ENCODE results near the gene OGDH.
A peak's percentile ranks its signal among the peaks of the same experiment; 100 is the strongest.
"Not testable (repeated sequence)": the region's sequence is repeated elsewhere in the genome, so short reads cannot be mapped to it uniquely, and the experiment has no call there.

OGDH gene

DNA sequence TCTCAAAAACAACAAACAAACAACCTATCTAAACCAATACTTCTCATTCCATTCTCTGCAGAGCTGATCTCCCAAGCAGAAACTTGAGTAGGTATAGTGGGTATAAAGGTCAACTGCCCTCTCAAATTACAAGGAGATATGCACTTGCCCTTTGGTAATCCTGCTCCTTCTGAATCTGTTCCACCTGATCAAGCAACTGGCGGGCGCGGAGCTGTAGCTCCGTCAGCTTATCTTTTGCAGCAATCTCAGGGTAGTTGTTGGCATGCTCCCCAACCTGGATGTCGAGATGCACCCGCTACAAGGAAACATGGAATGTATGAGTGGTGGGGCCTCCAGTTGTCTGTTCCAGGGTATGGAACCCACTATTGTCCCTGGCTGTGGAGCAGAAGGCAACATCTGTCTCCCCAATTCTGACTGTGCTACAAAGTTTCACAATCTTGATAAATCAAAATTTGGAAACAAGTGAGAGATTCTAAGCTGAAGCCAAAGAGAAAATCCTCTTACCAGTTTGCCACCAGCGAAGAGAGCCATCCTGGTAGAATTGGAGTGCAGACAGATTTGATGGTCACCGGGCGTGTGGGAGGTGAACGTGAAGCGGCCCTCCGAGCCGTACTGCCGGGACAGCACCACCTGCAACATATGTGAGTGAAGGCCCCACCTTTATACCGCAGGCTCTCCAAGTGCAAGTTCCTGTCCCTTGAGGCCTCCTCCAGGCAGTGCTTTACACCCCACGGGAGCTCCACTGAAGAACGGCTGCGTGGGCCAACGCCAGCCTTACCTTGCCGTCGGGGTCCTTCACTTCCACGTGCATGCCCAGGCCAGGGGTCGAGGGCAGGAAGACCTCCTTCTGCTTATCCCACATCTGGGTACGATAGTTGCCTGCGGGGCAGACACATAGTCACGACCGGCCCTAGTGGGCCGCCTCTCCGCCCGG is 25.2 kb upstream of the OGDH start:
- peak; percentile 20 for DNase-seq (ENCODE audit: low read depth)

DNA sequence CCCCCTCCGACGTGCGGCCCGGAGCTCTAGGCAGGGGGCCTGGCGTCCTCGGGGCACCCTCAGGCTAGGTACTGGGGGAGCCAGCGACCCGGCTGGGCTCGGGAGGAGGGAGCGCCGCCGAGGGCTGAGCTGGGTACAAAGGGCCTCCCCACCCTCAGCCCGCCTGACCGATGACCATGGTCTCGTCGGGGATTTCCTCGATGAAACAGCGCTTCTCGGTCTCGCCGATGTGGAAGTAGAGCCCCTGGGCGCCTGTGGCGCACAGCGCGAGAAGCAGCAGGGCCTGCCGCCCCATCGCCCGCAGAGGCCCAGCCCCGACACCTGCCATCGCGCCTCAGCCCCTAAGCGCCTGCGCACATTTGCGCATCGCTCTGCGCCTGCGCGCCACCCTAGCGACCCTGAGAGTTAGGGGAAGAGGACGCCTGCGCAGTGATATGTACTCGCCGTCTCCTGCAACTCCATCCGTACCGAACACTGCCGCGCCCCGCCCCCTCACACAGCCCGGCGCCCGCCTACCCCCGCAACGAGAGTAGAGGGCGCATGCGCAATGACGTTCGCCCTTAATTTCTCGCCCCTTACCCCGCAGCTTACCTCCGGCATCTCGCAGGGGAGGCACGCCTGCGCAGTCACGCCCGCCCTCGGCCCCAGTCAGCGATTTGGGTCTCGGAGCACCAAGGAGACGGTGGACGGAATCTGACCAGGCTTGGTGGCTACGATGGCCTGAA is 24.4 kb upstream of the OGDH start, which contains the start of gene TMED4:
TSS of gene TMED4 (minus strand) at position 353 of the 725 bp plus-strand sequence. CDS start at position 328, 25 bp downstream.
- peak; percentile 100 for DNase-seq (ENCODE audit: low read depth)

DNA sequence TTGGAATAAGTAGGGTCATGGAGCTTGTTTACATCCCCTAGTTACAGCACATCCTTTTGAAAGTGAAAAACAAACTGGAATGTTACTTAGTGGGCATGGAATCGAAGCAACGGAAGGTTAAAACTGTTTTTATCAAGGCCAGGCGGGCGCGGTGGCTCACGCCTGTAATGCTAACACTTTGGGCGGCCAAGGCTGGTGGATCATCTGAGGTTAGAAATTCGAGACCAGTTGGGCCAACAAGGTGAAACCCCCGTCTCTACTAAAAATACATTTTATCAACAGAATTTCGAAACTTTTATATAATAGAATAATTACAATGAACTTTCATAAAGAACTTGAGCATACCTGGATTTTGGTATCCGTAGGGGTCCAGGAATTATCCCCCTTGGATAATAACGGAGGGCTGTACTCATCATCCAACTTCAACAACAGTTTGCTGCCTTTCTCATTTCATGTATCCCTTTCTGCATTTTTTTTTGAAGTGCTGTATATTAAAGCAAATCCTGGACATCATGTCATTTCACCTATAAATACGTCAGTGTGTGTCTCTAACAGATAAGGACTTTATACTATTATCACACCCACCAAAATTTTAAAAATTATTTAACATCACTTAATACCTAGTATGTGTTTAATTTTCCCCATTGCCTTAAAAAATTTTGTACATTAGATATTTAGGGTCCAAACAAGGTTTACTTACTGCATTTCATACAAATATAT is 23.1 kb upstream of the OGDH start:
- DNase-seq (ENCODE audit: low read depth): no peak

DNA sequence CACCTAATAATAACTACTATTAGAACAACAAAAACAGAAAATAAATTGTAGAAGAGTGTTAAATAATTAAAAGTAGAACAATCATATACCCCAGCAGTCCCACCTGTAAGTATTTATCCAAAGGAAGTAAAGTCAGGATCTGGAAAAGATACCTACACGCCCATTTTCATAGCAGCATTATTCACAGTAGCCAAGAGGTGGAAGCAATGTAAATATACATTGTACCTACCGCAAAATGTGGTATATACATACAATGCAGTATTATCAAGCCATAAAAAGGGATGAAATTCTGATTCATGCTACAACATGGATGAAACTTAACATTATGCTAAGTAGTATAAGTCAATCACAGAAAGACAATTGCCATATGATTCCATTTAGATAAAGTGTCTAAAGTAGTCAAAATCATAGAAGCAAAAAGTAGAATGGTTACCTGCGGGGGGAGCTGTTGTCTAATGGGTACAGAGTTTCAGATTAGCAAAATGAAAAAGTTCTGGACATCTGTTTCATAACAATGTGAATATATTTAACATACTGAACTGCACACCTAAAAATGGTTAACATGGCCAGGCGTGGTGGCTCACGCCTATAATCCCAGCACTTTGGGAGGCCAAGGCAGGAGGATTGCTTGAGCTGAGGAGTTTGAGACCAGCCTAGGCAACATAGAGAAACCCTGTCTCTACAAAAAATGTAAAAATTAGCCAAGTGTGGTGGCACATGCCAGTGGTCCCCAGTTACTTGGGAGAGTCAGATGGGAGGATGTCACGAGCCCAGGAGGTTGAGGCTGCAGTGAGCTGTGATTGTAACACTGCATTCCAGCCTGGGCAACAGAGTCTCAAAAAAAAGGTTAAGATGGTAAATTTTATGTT is 18.4 kb upstream of the OGDH start:
- DNase-seq (ENCODE audit: low read depth): no peak

DNA sequence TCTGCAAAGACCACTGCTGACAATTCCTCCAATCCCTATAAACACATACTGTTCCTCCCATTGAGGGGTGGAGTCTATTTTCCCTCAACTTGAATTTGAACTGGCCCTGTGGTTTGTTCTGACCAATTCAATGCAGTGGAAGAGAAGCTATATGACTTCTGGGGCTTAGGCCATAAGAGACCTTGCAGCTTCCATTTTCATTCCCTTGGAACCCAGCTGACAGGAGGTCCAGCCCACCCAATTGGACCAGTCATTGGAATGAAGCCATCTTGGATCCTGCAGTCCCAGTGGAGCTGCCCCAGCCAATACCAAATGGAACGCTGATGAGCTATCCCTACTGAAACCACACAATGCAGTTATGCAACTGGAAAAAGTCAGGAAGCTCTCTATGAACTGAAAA is 15.5 kb upstream of the OGDH start:
- no peak for DNase-seq (ENCODE audit: low read depth)

DNA sequence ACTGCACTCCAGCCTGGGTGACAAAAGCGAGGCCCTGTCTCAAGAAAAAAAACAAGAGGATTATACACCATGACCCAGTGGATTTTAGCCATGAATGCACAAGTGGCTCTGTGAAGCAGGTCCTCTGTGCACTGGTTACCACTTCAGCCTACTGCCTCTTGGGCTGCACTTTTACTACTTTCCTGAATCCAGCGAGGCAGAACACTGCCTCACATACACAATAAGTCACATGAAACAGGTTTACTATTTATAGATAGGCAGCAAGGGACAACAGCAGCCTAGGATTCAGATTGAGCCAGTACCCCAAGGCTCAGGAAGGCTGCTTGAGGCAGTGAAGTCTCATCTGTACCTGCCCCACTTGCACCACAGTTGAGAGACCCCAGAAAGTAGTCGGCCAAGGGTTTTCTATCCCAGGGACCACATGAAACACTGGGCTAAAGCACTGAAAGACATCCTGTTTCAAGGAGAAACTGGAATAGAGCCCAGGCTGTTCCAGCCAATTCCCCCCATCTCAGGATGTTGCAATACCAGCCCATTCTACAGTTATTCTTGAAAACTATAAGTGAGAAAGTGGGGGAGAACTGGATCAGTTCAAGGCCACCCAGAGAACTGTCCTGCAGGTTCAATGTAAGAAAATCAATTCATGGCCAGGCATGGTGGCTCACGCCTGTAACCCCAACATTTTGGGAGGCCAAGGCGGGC is 10.3 kb upstream of the OGDH start:
- no peak for DNase-seq (ENCODE audit: low read depth)

DNA sequence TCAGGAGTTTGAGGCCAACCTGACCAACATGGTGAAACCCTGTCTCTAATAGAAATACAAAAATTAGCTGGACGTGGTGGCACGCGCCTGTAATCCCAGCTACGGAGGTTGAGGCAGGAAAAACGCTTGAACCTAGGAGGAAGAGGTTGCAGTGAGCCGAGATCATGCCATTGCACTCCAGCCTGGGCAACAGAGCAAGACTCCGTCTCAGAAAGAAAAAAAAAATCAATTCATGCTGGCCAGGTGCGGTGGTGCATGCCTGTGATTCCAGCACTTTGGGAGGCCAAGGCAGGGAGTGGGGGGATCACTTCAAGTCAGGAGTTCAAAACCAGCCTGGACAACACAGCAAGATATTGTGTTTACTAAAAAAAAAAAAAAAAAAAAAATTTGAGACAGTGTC is 9.2 kb upstream of the OGDH start:
- DNase-seq (ENCODE audit: low read depth): not testable (repeated sequence)

DNA sequence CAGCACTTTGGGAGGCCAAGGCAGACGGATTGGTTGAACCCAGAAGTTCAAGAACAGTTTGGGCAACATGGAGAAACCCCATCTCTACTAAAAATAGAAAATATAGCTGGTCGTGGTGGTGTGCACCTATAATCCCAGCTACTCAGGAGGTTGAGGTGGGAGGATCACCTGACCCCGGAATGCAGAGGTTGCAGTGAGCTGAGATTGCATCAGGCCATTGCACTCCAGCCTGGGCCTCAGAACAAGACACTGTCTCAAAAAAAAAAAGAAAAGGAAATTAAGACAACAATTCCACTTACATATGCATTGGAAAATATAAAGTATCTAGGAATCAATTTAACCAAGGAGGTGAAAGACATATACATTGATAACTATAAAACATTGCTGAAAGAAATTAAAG is 7.2 kb upstream of the OGDH start:
- DNase-seq (ENCODE audit: low read depth): no peak

DNA sequence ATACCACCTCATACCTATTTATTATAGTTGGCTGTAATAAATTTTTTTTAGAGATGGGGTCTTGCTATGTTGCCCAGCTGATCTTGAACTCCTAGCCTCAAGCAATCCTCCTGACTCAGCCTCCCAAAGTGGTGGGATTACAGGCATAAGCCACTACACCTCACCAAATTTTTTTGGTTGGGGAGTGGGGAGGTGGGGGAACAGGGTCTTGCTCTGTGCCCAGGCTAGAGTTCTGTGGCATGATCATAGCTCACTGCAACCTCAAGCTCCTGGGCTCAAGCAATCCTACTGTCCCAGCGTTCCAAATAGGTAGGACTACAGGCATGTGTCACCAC is 3.9 kb upstream of the OGDH start:
- no peak for DNase-seq (ENCODE audit: low read depth)

DNA sequence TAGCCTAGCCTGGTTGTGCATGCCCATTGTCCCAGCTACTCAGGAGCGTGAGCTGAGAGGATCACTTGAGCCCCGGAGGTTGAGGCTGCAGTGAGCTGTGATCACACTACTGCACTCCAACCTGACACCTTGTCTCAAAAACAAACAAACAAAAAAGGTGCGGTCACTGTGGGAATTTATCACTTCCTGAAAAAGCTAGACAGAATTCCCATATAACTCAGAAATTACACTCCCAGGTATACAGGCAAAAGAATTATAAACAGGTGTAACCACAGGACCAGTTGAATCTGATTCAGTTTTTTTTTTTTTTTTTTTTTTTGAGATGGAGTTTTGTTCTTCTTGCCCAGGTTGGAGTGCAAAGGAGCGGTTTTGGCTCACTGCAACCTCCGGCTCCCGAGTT is 3.2 kb upstream of the OGDH start:
- DNase-seq (ENCODE audit: low read depth): no peak

DNA sequence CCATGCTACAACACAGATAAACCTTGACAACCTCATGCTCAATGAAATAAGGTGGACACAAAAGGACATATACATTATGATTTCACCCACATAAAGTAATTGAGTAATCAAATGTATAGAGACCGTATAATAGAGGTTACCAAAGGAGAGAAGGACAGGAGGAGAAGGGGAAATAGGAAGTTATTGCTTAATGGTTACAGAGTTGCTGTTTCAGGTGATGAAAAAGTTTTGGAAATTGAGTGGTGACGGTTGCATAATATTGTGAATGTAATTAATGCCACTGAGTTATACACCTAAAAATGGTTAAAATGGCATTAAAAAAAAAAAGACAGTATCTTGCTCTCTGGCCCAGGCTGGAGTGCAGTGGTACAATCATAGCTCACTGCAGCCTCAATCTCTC is 1.5 kb upstream of the OGDH start:
- DNase-seq (ENCODE audit: low read depth): no peak

DNA sequence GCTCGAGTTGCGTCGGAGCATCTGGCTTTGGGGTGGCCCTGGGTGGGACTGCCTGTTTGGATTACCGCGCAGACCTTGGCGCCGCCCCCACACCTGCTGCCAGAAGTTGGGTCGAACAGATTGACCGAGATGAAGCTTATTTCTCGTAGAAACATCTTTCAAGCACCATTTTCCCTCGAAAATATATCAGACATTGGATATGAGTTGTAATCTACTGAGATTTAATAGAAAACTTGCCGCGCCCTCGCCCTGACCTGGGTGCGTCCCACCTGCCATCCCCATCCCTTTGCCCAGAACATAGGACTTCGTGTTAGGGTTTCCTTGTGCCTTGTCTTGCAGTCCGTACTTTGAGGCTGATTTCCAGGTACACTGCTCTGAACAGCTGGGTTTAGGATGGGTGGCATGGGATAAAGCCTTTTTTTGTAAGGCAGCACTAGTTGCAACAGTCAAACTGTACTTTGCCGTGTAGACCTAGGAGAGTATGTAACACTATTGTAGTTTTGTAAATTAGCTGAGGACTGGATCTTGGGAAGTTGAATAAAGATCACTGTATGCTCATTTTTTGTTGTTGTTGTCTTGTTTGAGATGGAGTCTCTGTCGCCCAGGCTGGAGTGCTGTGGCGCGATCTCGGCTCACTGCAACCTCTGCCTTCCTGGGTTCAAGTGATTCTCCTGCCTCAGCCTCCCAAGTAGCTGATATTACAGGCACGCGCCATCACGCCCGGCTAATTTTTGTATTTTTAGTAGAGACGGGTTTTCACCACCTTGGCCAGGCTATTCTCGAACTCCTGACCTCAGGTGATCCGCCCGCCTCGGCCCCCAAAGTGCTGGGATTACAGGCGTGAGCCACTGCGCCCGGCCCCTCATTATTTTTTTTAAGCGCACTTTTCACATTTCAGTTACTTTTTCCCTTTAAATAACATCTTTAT is 978 bp downstream of the OGDH start:
- no peak for DNase-seq (ENCODE audit: low read depth)

DNA sequence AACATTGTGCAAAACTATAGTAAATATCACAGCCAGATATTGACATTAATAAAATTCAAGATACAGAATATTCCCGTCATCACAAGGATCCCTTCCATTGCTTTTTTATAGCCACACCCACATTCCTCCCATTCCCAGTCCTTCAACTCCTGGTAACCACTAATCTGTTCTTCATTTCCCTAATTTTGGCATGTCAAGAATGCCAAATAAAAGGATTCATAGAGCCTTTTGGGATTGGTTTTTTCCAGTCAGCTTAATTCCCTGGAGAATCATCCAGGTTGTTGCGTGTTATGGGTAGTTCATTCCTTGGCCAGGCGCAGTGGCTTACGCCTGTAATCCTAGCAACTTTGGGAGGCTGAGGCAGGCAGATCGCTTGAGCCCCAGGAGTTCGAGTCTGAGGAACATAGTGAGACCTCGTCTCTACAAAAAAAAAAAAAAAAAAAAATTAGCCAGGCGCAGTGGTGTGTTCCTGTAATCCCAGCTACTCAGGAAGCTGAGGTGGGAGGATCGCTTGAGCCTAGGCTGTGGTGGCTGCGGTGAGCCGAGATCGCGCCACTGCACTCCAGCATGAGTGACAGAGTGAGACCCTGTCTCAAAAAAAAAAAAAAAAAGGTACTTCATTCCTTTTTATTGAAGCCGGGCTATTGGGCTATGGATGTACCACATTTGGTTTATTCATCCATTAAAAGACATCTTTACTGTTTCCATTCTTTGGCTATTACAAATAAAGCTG is 2.7 kb downstream of the OGDH start:
- no peak for DNase-seq (ENCODE audit: low read depth)

DNA sequence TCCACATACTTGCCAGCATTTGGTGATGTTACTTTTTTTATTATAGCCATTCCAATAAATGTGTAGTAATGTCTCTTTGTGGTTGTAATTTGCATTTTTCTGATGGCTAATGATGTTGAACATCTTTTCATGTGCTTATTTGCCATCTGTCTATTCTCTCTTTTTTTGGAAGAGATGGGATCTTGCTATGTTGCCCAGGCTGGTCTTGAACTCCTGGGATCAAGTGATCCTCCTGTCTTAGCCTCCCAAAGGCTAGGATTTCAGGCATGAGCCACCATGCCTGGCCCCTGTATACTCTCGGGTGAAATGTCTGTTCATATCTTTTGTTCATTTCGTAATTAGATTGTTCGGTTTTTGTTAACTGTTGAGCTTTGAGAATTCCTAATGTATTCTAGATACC is 3.4 kb downstream of the OGDH start:
- DNase-seq (ENCODE audit: low read depth): no peak

DNA sequence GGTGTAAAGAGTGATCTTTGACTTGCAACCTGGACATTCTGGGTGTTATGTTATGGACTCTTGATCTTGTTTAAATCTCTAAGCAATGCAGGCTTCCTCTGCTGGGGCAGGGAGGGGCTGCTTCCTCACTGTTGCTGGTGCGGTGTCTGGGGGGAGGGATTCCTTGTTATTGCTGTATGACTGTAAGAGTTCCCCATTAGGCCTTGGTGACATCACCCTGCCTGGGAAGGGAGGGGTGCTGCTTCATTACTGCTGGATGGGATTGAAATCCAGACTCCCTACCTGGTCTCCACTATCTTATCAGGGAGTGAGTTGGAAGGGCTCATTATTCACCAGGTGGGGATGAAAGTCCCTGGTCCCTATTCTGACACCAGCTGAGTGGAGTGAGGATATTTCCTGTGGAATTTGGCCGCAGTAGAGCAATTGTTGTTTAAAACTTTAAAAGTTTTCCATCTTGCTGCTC is 8.8 kb downstream of the OGDH start:
- DNase-seq (ENCODE audit: low read depth): no peak

DNA sequence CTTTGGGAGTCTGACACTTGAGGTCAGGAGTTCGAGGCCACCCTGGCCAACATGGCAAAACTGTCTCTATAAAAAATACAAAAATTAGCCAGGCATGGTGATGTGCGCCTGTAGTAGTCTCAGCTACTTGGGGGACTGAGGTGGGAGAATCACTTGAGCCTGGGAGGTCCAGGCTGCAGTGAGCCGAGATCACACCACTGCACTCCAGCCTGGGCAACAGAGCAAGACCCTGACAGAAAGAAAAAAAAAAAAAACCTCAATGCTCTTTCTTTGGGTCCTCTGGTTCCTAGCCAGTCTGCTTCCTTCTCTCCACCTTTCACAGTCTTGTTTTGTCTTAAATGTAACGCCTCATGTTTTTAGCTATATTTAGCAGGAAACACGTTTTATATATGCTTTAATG is 9.4 kb downstream of the OGDH start:
- no peak for DNase-seq (ENCODE audit: low read depth)

DNA sequence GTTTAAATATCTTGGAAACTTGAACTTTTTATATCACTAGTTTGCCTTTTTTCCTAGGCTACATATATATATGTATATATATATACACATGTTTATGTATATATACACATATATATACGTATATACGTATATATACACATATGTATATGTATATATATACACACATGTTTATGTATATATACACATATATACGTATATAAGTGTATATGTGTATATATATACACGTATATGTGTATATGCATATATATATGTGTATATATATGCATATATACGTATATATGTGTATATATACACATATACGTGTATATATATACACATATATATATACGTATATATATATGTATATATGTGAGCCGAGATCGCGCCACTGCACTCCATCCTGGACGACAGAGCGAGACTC is 10.1 kb downstream of the OGDH start:
- DNase-seq (ENCODE audit: low read depth): no peak

DNA sequence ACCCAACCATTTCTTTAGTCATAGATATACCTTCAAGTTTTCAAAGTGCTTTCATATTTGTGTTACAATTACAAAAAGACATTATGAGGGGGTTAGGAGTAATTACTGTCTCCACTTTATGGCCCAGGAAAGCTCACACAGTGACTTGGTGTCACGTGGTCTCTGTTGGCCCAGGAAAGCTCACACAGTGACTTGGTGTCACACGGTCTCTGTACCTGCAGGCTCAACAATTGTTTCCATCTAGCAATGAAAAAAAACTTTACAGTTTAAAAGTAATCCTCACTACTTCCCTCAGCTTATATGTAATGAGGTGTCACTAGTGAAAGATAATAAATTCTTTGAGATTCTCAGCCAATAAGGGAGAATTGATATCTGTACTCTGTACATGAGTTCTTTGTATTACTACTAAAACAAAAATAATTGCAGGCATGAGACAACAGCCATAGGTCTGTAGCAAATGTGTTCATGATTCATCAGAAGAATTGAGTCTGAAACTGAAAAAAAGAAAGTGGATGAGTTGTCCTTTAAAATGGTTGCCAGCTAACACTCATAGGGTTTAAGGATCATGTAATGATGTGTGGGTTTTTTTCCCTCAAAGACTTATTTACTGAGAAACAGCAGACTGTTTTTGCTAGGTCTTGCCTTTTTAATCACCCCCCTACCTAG is 10.9 kb downstream of the OGDH start:
- DNase-seq (ENCODE audit: low read depth): no peak

DNA sequence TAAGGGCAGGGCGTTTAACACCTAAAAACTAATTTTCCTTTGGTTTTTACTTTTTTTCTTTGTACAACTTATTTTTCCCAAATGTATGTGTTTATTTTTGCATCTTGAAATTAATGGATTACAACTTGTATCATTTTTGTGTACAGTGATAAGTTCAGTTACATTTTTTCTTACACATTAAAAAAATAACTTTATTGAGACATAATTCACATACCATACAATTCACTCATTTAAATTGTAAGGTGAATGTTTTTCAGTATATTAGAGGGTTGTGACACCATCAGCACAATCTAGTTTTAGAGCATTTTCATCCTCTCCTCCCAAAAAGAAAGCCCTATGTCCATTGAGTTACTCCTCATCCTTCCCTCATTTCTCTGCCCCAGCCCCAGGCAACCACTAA is 11.6 kb downstream of the OGDH start:
- DNase-seq (ENCODE audit: low read depth): no peak

Measured in stimulated activated CD8-positive, alpha-beta memory T cell treated with anti-CD3 and anti-CD28 coated beads, Interleukin-4, amount 100 ng/mL, for 24 hours (primary cell).